ENCODE data around the gene DENND5B.

DNA sequence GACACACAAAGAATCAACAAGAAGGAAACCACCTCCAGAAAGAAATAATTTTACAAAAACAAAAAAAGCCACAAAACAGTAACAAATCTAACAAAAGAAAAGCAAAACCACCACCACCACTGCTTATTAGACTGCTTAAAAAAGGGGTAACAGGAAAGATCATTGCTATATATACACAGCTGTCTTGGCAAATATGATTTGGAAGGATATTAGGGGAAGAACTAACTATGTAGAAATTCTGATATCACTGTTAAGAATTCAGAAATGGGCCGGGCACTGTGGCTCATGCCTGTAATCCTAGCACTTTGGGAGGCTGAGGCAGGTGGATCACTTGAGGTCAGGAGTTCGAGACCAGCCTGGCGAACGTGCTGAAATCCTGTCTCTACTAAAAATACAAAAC lies 92.5 kb downstream of the DENND5B start:
- TF ChIP-seq, protein P1, sequence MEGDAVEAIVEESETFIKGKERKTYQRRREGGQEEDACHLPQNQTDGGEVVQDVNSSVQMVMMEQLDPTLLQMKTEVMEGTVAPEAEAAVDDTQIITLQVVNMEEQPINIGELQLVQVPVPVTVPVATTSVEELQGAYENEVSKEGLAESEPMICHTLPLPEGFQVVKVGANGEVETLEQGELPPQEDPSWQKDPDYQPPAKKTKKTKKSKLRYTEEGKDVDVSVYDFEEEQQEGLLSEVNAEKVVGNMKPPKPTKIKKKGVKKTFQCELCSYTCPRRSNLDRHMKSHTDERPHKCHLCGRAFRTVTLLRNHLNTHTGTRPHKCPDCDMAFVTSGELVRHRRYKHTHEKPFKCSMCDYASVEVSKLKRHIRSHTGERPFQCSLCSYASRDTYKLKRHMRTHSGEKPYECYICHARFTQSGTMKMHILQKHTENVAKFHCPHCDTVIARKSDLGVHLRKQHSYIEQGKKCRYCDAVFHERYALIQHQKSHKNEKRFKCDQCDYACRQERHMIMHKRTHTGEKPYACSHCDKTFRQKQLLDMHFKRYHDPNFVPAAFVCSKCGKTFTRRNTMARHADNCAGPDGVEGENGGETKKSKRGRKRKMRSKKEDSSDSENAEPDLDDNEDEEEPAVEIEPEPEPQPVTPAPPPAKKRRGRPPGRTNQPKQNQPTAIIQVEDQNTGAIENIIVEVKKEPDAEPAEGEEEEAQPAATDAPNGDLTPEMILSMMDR (conservative IDR thresholded peaks at IDR 0.05), result no peak
- TF ChIP-seq EZH2 (IDR thresholded peaks at IDR 0.05; ENCODE audit: low read depth), result no peak
